HG02571 (cell line): ENCODE results near the gene LIPG.
"Not testable (repeated sequence)": the region's sequence is repeated elsewhere in the genome, so short reads cannot be mapped to it uniquely, and the experiment has no call there.

Source experiments
- ATAC-seq: cut with Tn5 transposase; IDR thresholded peaks from one replicate; pipeline ENCODE4 v1.9.1; 2021; ENCODE audit warnings: mild to moderate bottlenecking, moderate library complexity; ENCODE audit not compliant: unreplicated experiment

LIPG gene

DNA sequence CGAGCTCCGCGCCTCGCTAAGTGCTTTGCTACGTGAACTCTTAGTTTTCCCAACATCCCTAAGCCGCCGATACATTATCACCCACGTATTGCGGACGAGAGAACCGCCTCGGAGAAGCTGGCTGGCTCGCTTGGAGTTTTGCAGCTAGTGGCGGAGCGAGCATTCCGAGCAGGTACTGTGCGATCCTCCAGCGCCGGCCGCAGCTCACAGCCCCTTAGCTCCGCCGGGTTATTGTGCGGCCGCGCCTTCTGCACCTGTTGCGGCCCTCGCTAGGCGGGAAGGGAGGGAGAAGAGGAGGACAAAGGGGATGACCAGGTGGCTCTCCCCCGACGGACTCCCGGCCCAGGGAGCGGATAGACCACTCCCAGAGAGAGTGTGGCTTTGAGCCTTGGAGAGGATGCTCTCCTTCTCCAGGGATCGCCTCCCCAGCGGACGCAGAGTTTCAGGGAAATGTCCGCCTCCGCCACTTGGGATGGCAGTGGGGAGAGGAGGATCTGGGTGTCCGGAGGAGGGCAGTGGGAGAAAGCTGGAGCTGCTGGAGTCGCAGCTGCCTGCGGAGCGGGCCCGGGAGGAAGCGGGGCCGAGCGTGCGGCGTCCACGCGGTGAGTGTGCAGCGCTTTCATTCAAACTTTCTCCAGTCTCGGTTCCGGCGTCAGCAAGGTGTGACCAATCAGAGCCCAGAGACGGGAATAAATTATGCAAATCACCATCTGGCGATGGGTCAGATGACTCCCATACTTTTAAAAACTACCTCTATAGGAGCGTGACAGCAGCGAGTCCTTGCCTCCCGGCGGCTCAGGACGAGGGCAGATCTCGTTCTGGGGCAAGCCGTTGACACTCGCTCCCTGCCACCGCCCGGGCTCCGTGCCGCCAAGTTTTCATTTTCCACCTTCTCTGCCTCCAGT lies at the start of gene LIPG:
Gene LIPG, plus strand, starts transcription at position 769 of the 905 bp plus-strand sequence. CDS start 252 bp downstream, outside the sequence.
- no peak for ATAC-seq

DNA sequence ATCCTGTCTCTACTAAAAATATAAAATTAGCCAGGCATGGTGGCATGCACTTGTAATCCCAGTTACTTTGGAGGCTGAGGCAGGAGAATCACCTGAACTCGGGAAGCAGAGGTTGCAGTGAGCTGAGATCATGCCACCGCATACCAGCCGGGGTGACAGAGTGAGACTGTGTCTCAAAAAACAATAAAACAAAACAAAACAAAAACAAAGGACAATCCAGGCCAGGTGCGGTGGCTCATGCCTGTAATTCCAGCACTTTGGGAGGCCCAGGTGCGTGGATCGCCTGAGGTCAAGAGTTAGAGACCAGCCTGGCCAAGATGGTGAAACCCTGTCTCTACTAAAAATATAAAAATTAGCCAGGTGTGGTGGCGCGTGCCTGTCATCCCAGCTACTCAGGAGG lies 49.0 kb upstream of the LIPG start:
- not testable (repeated sequence) for ATAC-seq

- no peak for ATAC-seq
Observed at GRCh38 chr18:49514577-49514976, 47.3 kb upstream of the LIPG start.

DNA sequence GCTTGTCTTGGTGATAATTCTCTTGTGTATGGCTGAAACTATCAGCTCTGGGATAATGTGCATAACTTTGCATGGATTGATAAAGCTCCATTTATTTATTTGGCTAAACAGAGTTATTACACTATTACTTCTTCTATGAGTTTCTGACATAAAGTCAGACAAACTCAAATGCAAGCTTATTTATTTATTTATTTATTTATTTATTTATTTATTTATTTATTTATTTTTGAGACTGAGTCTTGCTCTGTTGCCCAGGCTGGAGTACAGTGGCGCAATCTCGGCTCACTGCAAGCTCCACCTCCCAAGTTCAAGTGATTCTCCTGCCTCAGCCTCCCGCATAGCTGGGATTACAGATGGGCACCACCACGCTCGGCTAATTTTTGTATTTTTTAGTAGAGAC lies 46.9 kb upstream of the LIPG start:
- ATAC-seq: not testable (repeated sequence)

GRCh38 chr18:49515516-49515915 lies 46.3 kb upstream of the LIPG start:
- ATAC-seq: no peak

DNA sequence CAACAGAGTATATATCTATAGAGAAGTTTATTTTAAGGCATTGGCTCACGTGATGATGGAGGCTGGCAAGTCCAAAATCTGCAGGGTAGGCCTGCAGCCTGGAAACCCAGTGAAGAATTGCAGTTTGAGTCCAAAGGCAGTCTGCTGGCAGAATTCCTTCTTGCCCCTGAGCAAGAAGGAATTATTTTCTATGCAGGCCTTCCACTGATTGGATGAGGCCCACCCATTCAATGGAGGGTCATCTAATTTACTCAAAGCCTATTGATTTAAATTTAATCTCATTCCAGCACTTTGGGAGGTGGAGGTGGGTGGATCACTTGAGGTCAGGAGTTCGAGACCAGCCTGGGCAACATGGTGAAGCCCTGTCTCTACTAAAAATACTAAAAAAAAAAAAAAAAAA lies 44.4 kb upstream of the LIPG start:
- ATAC-seq: no peak

GRCh38 chr18:49519101-49519971 lies 42.5 kb upstream of the LIPG start:
- ATAC-seq: no peak

GRCh38 chr18:49520661-49521145 lies 41.2 kb upstream of the LIPG start:
- no peak for ATAC-seq

DNA sequence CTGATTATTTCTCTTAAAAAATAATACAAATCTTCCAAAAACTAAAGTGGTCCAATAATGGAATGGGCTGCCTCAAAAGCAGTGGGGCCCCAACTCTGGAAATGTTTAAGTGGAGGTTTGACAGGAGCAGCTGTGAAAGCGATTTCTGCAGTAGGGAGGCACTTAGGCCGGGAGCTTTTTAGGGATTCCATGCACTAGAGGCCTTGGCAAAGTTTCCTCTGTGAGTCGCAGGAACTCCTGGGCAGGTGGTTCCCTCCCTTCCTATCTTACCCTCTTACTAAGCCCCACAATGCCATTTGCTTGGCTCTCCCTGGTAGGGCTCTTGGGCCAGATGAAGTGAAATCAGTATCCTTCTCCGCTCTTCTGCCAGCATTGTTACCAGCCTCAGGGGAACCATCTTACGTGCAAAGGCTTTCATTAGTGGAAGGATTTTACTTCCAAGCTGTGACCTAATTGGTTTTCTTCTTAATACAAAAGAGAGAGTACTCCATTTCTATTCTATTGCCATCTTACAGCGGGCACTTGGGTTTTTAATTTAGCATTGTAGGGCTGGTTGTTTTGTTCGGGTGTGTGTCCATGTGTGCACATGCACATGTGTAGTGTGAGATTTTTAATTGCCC lies 40.5 kb upstream of the LIPG start:
- ATAC-seq: no peak

- not testable (repeated sequence) for ATAC-seq
Observed at GRCh38 chr18:49523580-49524093, 38.2 kb upstream of the LIPG start.

DNA sequence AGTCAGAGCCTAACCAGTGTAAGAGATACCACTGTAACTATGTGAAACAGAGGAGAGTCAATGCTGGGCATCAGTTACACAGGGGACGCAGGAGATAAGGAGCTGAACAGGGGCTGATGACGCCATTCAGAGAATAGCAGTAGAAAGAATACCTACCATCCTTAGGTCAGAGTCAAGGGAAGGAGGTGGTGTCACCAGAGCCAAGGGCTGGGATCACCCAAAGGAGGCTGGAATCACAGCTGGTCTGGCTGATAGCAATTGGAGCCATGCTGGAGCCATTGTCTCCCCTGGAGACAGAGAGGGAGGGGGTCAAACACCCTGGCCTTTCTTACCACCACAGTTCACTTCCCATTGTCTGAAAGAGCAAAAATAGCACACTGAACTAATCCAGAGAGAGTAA lies 37.5 kb upstream of the LIPG start:
- ATAC-seq: no peak

DNA sequence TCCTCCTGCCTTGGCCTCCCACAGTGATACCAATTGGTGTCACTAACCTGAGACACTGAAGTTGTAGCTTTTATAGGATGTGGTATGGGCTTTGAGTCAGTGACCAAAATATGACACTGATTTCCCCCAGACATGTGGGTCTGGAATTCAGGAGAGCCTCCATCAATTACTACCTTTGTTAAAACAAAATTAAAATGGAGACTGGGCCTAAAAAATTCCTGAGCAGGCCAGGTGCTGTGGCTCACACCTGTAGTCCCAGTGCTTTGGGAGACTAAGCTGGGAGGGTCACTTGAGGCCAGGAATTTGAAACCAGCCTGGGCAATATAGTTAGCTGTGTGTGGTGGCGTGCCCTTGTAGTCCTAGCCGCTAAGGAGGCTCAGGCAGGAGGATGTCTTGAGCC lies 36.9 kb upstream of the LIPG start:
- ATAC-seq: no peak

DNA sequence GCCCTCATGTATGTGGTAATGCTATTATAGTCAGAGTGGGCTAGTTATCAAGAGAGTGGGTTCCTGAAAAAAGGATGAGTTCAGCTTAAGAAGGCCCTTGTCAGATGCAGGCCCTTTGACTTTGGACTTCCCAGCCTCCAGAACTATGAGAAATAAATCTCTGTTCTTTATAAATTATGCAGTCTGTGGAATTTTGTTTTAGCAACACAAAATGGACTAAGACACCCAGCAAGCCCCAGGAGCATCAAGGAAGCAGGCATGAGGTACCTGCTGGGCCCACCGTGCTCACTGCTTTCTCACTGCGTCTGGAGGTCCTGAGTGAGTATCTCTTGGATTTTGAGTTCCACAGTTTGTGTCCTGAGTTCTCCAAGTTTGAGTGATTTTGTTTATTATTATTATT lies 35.9 kb upstream of the LIPG start:
- ATAC-seq: no peak

DNA sequence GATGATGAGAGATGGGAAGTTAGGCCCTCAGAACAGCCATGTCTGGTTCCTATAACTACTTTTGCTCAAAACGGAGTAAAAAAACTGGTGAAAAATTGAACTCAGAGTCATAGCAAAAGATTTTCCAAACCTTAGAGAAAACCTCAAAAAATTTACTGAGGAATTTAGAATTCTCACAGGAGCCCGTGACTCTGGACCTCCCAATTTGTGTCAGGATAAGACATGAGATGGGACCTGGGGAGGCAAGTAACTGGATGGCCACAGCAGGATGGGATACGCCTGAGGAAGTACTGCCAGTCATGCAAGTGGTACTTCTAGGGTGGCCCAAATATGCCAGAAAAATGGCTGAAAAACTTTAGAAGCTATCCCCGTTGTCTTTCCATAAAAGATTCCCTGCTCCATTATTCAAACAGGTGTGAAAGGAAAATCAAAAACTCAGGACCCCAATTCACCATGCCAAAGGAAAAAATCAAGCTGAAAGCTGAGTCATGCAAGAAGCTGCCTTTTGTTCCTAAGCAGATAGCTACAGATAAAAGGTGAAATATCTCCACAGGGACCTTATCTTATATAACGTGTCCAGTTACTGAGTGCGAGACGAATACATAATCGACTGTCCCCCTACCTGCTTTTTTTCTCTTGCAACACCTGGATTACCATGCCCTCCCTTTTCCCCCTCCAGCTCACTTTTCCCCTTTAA lies 34.1 kb upstream of the LIPG start:
- ATAC-seq: no peak

- ATAC-seq: no peak
Observed at GRCh38 chr18:49529596-49529995, 32.3 kb upstream of the LIPG start.

- no peak for ATAC-seq
Observed at GRCh38 chr18:49531678-49532153, 30.1 kb upstream of the LIPG start.

DNA sequence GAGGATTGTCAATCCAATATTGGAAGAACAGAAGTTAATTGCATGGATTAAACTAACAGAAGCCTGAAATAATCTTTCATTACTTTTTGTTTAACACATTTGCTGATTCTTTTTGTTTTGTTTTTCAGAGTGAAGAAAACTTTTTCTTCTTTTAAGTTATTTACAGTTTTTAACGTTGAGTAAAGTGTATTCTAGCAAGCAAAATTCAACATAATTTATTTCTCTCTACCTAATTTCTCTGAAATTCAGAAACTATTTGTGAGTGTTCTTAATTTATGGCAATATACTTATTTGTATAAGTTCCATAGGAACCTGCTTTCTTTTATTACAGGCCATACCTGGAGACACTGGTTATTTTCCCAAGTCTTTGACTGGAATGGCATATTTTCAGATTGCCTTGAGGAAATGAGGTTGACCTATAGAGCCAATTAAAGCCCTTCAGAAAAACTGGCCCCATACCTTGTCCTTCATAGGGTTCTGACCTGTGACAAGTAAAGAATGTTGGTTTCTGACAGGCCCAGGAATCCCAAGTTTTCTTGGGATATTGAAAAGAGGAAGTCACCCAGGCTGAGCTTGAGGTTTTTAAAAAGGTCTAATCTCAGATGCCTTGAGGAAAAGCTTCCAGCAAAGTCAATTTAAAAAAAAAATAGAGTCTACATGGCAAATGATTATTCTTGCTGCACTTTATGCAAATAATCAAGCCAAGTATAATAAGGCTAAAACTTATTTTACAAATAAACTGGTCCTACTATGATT lies 26.8 kb upstream of the LIPG start:
- no peak for ATAC-seq

DNA sequence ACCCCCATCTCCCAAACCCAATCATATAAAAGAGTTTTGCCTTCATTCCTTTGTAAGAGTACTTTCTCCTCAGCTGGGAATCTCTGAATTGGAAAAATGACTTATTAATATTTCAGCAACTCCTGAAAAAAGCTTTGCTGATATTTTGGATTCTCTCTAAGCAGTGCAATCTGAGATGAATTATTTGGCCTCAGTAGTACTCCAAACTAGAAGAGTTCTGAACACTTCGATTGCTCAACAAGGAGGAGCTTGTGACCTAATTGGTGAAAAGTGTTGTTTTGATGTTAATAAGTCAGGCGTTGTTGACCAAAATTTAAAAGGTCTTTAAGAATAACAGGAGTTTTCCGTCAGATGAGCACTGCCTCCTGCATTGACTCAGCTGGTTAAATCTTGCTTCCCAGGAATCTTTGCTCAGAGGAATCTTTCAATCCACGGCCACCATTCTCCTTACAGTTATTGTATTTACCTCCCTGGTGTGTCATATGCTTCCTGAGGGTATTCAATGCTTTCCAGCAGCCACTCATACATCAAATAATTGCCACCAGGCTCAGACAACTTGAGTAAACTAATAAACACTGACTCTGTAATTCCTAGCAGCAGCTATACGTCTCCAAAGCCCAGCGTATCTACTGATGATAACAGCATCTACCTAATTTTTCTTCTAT lies 24.5 kb upstream of the LIPG start:
- no peak for ATAC-seq

GRCh38 chr18:49544362-49544761 lies 17.5 kb upstream of the LIPG start:
- ATAC-seq: no peak
